ENCODE data around the gene PXT1.

Gene PXT1

DNA sequence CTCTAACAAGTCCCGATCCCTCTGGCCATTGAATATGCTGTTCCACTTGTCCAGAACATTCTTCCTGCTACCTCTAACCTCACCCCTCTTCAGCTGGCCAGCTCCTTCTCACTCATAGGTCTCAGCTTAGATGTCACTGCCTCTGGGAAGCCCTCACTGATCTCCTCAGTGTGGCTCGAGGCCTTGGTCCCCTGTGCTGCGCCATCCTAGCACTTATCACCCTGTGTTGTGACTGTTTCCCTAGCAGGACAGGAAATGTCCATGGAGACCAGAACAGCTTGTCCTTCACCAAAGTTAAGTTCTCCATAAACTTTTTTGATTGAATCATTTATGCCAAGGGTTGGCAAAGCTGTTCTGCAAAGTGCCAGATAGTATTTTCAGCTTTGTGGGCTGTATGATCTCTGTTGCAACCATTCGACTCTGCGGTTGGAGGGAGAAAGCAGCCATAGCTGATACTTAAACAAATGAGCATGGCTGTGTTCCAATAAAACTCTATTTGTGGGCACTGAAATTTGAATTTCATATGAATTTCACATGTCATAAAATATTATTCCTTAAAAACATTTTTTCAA lies 99.5 kb downstream of the PXT1 start:
- no peak for DNase-seq

DNA sequence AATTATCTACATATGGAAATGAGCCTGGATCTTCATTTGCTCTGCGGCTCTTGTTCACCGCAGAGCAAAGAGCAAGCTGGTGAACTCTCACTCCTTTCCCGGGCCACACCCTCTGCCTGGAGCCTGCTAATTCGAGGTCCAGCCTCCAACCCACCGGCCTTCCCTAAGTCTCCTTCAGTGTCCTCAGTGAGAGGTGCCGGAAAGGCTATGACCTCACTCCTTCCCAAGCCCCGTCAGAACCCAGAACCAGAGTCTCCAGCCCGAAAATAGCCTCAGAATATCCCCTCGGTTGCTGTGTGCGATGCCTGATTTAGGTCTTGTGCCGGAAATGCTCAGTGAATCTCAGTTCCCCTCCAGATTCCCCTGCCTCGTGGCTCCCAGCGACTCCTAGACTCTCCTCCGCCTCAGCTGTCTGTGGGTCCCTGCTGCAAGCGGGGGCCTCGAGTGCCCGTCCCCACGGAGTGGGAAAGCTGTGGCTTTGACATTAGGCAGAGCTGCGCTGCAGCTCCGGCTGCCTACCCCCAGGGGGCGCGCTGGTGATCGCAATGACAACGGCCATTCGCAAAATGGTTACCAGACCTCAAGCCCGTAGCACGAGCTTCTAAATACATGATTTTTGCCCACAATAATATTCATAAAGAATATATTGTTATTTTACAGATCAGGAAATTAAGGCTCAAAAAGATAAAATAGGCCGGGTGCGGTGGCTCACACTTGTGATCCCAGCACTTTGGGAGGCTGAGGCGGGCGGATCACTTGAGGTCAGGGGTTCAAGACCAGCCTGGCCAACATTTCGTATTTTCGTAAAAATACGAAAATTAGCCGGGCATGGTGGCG lies 101.8 kb downstream of the PXT1 start:
- peak; percentile 68 for DNase-seq
